Measurements from ENCODE around the gene DDX54.

DDX54 gene

DNA sequence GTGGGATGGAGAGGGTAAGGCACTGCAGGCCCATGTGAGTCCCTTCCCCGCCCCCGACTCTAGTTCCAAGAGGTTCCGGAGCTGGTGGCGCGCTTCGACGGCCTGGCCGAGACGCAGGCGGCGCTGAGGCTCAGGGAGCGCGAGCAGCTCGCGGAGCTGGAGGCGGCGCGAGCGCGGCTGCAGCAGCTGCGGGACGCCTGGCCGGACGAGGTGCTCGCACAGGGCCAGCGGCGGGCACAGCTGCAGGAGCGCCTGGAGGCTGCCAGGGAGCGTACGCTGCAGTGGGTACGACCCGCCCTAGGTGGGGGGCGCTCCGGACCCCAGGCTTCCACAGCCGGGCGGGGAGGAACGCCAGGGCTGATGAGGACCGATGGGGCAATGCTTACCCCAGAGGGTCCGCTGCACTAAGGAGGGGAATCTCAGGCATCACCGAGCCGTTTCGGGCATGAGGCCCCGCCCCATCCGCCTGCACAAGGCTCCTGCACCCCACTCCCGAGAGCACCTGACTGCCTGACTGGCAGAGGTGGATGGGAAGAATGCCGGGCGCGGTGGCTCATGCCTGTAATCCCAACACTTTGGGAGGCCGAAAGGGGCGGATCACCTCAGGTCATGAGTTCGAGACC, 30.8 kb downstream of the DDX54 start:
- H3K4me3 ChIP-seq (replicated peaks in 1 of 2; ENCODE audit: low read depth in 2 of 2, low read length in 2 of 2) = peak overlapping the region in 1 of 2 donors; percentile 26

DNA sequence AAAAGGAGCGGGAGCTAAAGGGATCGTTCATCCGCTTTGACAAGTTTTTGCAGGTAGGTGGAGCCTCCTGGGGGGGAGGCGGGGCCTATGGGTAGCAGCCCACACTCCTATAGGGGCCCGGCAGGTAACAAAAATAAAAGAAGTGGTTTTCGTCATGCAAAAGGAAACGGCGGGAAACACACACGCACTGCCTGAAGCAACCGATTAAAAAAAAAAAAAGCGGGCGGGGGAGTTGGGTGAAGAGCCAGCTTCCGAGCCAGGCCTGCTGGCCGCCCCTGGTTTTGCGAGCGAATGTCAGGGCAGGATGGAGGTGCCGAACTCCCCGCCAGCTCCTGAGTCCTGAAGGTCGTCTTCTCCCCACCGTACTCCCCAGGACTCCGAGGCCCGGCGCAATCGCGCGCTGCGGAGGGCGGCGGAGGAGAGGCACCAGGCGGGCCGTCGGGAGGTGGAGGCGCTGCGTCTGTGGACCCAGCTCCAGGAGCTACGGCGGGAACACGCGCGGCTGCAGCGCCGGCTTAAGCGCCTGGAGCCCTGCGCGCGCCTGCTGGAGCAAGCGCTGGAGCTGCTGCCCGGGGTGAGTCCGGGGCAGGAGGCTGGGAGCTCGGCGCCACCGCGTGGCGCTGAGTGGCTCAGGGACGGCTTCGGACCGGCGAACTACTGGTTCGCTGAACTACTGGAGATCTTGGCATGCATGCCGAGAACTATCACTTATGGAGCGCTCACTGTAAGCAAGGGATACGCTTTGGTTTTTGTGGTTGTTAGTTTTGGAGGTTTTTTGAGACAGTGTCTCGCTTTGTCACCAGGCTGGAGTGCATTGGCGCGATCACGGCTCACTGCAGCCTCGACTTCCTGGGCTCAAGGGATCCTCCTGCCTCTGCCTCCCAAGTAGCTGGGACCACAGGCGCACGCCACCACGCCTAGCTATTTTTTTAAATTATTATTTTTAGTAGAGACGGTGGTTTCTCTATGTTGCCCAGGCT, 32.2 kb downstream of the DDX54 start:
- TF ChIP-seq, protein P1, sequence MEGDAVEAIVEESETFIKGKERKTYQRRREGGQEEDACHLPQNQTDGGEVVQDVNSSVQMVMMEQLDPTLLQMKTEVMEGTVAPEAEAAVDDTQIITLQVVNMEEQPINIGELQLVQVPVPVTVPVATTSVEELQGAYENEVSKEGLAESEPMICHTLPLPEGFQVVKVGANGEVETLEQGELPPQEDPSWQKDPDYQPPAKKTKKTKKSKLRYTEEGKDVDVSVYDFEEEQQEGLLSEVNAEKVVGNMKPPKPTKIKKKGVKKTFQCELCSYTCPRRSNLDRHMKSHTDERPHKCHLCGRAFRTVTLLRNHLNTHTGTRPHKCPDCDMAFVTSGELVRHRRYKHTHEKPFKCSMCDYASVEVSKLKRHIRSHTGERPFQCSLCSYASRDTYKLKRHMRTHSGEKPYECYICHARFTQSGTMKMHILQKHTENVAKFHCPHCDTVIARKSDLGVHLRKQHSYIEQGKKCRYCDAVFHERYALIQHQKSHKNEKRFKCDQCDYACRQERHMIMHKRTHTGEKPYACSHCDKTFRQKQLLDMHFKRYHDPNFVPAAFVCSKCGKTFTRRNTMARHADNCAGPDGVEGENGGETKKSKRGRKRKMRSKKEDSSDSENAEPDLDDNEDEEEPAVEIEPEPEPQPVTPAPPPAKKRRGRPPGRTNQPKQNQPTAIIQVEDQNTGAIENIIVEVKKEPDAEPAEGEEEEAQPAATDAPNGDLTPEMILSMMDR (IDR thresholded peaks at IDR 0.05; ENCODE audit: low read depth, low read length) = peak; percentile 43
- DNase-seq (ENCODE audit: low read depth in 2 of 2) = peak; percentile 75 to 83
- H3K4me3 ChIP-seq (replicated peaks in 1 of 2; ENCODE audit: low read depth in 2 of 2, low read length in 2 of 2) = peak overlapping the region; percentile 27 to 42

More for the DNA sequence above, 30.8 kb downstream of the DDX54 start:
- peak; percentile 28 to 29 for DNase-seq (ENCODE audit: low read depth in 2 of 2)
- TF ChIP-seq, protein P1 (IDR thresholded peaks at IDR 0.05; ENCODE audit: low read depth, low read length) = no peak

DNA sequence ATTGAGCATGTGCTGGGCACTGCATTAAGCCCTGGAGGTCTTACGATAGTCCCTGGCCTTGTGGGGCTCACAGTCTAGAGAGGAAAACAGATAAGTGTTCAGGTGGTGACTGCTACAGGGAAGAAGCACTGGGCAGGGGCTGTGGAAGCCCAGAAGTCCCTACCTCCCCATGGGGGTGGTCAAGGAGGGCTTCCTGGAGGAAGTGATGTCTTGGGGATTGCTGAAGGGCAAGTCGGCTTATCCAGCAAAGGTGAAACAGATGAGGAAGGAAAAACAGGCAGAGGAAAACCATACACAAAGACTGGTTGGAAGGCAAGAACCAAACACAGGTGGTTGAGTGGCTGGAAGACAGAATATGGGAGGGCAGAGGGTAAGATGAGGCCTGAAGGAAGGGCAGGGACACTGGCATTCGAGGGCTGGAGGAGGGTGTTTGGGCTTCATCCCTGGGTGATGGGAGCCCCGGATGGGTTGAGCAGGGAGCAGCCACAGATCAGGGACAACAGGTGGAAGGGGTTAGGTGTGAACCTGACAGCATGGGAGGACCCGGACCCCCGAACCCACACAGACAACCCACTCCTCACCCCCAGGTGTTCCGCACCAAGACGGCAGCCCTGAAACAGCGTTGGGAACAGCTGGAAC, 33.0 kb downstream of the DDX54 start:
- TF ChIP-seq, protein P1 (IDR thresholded peaks at IDR 0.05; ENCODE audit: low read depth, low read length) = no peak
- no peak for DNase-seq (ENCODE audit: low read depth in 2 of 2)
- H3K4me3 ChIP-seq (replicated peaks in 1 of 2; ENCODE audit: low read depth in 2 of 2, low read length in 2 of 2) = no peak overlapping the region

DNA sequence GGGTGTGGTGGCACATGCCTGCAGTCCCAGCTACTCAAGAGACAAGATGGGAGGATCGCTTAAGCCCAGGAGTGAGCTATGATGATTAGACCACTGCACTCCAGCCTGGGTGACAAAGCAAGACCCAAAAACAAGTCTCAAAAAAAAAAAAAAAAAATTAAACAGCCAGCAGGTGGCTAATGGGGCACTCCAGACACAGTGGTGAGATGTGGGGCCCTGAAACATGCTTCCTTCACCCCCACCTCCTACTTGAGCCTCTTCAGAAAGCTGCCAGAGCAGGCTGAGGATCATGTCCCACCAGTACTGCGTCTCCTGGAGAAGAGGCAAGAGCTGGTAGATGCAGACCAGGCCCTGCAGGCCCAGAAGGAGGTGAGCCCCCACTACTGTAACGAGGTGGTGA, 33.6 kb downstream of the DDX54 start:
- TF ChIP-seq, protein P1 (IDR thresholded peaks at IDR 0.05; ENCODE audit: low read depth, low read length) = no peak
- no peak overlapping the region for H3K4me3 ChIP-seq (replicated peaks in 1 of 2; ENCODE audit: low read depth in 2 of 2, low read length in 2 of 2)
- no peak for DNase-seq (ENCODE audit: low read depth in 2 of 2)

DNA sequence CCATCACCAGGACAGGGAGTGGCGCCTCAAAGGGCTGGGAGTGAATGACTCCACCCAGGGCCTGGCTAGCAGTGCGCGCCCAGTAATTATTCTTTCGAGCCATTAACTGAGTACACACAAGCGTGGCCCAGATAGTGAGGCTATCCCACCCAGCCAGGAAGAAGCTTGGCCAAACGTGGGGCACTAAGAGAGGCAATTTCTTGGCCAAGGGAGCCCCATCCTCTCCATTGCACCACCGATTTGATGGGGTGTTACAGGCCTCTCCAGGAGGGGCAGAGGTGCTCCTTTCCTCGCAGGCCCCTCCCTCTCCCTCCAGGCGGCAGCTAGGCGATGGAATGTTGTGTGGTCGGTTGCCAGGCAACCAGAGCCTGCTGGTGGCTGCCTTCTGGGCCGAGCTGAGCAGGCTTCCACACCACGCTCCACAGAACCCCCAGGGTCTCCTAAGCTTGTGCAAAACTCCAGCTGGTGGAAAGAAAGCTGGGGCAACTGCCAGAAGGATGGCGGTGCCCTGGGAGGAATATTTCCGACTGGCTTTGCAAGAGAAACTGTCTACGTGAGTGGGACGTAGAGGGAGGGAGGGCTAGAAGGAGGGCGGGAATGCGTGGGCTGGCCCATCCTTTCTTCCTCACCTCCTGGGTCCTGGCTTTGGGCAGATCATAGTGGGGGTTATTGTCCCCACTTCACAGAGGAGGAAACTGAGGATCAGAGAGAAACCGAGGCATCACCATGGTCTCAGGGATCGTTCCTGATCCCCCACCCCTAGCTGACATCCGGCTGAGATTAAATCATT, 35.7 kb downstream of the DDX54 start, which contains the start of gene CFAP73:
TSS of gene CFAP73 (plus strand) at position 364 of the 790 bp plus-strand sequence. CDS start at position 498, 134 bp downstream.
- TF ChIP-seq, protein P1 (IDR thresholded peaks at IDR 0.05; ENCODE audit: low read depth, low read length) = no peak
- DNase-seq (ENCODE audit: low read depth in 2 of 2) = peak; percentile 74 to 94
- H3K4me3 ChIP-seq (replicated peaks in 1 of 2; ENCODE audit: low read depth in 2 of 2, low read length in 2 of 2) = no peak within 1 kb of the TSS

DNA sequence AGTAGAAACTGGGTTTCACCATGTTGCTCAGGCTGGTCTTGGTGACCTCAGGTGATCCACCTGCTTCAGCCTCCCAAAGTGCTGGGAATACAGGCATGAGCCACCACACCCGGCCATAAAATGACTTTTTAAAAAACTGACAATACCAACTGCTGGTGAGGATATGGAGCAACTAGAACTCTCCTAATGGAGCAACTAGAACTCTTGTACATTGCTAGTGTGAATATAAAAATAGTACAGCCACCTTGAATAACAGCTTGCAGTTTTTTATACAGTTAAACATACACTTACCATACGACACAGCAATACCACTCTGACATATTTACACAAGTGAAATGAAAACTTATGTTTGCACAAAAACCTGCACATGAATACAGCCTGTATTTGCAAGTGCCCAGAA, 38.3 kb downstream of the DDX54 start:
- TF ChIP-seq, protein P1 (IDR thresholded peaks at IDR 0.05; ENCODE audit: low read depth, low read length) = no peak
- no peak overlapping the region for H3K4me3 ChIP-seq (replicated peaks in 1 of 2; ENCODE audit: low read depth in 2 of 2, low read length in 2 of 2)
- no peak for DNase-seq (ENCODE audit: low read depth in 2 of 2)
